Osteoblast (primary cell): Measurements from ENCODE around the gene RFPL2. TPM values are rescaled to one million over a fixed set of nuclear protein-coding genes. Genes with fewer than 3 reads are reported as not detected.
"Not testable (repeated sequence)": the region's sequence is repeated elsewhere in the genome, so short reads cannot be mapped to it uniquely, and the experiment has no call there.

Experiments used
- DNase-seq: peaks from one replicate; pipeline ENCODE4 v3.0.0; 2011; ENCODE audit warnings: low spot score, mixed read lengths; ENCODE audit not compliant: insufficient read length; ENCODE audit errors: missing footprints
- H2AFZ ChIP-seq: 2 replicates; pipeline ENCODE4 v1.6.0; 2011; ENCODE audit warnings: mild to moderate bottlenecking, low read length
- H3K27ac ChIP-seq: 2 replicates; pipeline ENCODE4 v1.5.1; 2011; ENCODE audit warnings: mild to moderate bottlenecking, low read depth, low read length, moderate library complexity
- H3K27me3 ChIP-seq: 2 replicates; pipeline ENCODE4 v1.6.0; 2012; ENCODE audit warnings: mild to moderate bottlenecking, control low read depth, inconsistent platforms, low read length, moderate library complexity; ENCODE audit not compliant: insufficient read depth
- H3K36me3 ChIP-seq: 2 replicates; pipeline ENCODE4 v1.5.1; 2011; ENCODE audit warnings: mild to moderate bottlenecking, low read length, control low read depth, moderate library complexity; ENCODE audit not compliant: insufficient read depth
- H3K4me1 ChIP-seq: 2 replicates; pipeline ENCODE4 v1.5.1; 2011; ENCODE audit warnings: mild to moderate bottlenecking, low read length, control low read depth, moderate library complexity; ENCODE audit not compliant: insufficient read depth
- H3K4me2 ChIP-seq: 2 replicates; pipeline ENCODE4 v1.6.0; 2011; ENCODE audit warnings: mild to moderate bottlenecking, low read length; ENCODE audit not compliant: insufficient read depth
- H3K4me3 ChIP-seq: fragments of 200-600 bp; sonication (generic); 3 replicates; pipeline ENCODE4 v1.5.1; 2012; ENCODE audit warnings: mild to moderate bottlenecking, low read length, inconsistent platforms; ENCODE audit not compliant: insufficient read depth
- H3K79me2 ChIP-seq: 2 replicates; pipeline ENCODE4 v1.6.0; 2012; ENCODE audit warnings: mild to moderate bottlenecking, low read length, control low read depth, inconsistent platforms; ENCODE audit not compliant: insufficient read depth
- H3K9me3 ChIP-seq: 2 replicates; pipeline ENCODE4 v1.5.1; 2011; ENCODE audit warnings: low read depth, low read length, control low read depth
- H4K20me1 ChIP-seq: 2 replicates; pipeline ENCODE4 v1.6.0; 2012; ENCODE audit warnings: mild to moderate bottlenecking, low read length, control low read depth; ENCODE audit not compliant: insufficient read depth
- small RNA-seq: library from RNA; depleted of rRNA; stranded (forward); fragments of <200 nt; gene quantifications from one replicate; pipeline ENCODE3, GENCODE V24; 2012
- total RNA-seq: library from RNA; depleted of rRNA; stranded (reverse); fragments of >200 nt; gene quantifications from 2 replicates; pipeline ENCODE4 v1.2.3, GENCODE V29; 2012
- TF ChIP-seq, protein P1 (sequence below): IDR thresholded peaks from 2 replicates; pipeline ENCODE4 v1.5.1; 2011; ENCODE audit warnings: mild to moderate bottlenecking, low read depth, low read length, moderate library complexity; ENCODE audit errors: extremely low read depth

The RFPL2 gene
- total RNA-seq, 1 donor: not detected

GRCh38 chr22:32144496-32145274, 60.2 kb downstream of the RFPL2 start:
- no peaks in the 10 kb centered on the region for H3K27me3 ChIP-seq
- TF ChIP-seq, protein P1, sequence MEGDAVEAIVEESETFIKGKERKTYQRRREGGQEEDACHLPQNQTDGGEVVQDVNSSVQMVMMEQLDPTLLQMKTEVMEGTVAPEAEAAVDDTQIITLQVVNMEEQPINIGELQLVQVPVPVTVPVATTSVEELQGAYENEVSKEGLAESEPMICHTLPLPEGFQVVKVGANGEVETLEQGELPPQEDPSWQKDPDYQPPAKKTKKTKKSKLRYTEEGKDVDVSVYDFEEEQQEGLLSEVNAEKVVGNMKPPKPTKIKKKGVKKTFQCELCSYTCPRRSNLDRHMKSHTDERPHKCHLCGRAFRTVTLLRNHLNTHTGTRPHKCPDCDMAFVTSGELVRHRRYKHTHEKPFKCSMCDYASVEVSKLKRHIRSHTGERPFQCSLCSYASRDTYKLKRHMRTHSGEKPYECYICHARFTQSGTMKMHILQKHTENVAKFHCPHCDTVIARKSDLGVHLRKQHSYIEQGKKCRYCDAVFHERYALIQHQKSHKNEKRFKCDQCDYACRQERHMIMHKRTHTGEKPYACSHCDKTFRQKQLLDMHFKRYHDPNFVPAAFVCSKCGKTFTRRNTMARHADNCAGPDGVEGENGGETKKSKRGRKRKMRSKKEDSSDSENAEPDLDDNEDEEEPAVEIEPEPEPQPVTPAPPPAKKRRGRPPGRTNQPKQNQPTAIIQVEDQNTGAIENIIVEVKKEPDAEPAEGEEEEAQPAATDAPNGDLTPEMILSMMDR: no peak
- no peaks in the 10 kb centered on the region for H4K20me1 ChIP-seq
- H3K27ac ChIP-seq: no peak overlapping the region
- no peaks in the 10 kb centered on the region for H3K9me3 ChIP-seq
- H2AFZ ChIP-seq: no peak overlapping the region
- H3K36me3 ChIP-seq: no peaks in the 10 kb centered on the region
- no peaks in the 10 kb centered on the region for H3K79me2 ChIP-seq
- no peak overlapping the region for H3K4me3 ChIP-seq
- no peak for DNase-seq
- H3K4me2 ChIP-seq: no peak overlapping the region
- no peaks in the 10 kb centered on the region for H3K4me1 ChIP-seq

GRCh38 chr22:32142600-32142999, 62.3 kb downstream of the RFPL2 start:
- H3K4me3 ChIP-seq: no peak overlapping the region
- no peaks in the 10 kb centered on the region for H3K9me3 ChIP-seq
- no peaks in the 10 kb centered on the region for H4K20me1 ChIP-seq
- DNase-seq: no peak
- H3K36me3 ChIP-seq: no peaks in the 10 kb centered on the region
- TF ChIP-seq, protein P1: no peak
- H3K27ac ChIP-seq: no peak overlapping the region
- no peaks in the 10 kb centered on the region for H3K4me1 ChIP-seq
- no peaks in the 10 kb centered on the region for H3K27me3 ChIP-seq
- H3K79me2 ChIP-seq: no peaks in the 10 kb centered on the region
- no peak overlapping the region for H3K4me2 ChIP-seq
- H2AFZ ChIP-seq: no peak overlapping the region

DNA sequence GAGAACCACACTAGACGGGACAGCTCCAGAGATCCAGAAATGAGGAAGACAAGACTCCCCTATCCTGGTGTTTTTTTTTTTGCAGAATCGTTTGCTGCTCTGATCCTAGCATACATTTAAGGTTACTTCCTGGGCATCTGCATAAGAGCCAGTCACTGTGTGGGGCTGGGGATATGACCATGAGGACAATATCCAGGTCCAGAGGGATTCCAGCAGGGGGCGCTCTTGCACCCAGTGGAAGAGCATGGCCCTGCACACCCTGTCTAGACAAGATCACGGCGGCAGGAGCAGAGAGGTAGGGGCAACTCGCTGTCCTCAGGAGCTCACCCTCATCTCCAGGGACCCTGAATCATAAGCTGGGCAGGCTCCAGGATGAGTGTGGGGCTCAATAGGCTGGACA, 64.2 kb downstream of the RFPL2 start:
- not testable (repeated sequence) for H3K36me3 ChIP-seq, H3K27me3 ChIP-seq, H3K9me3 ChIP-seq, H3K79me2 ChIP-seq, H3K4me2 ChIP-seq, H4K20me1 ChIP-seq, H3K4me1 ChIP-seq, H3K4me3 ChIP-seq, DNase-seq, H2AFZ ChIP-seq, H3K27ac ChIP-seq
- TF ChIP-seq, protein P1: peak; percentile 23

Small RNA genes within 50 kb of the gene (small RNA-seq; reads per million reads assigned to genes)
- gene RF02171: not detected

Other genes starting within 250 kb of the RFPL2 start
- gene SLC5A1, start 161.8 kb downstream of the RFPL2 start, total RNA-seq: not detected in 2 replicates
- not detected in 2 replicates for gene C22orf42, start 45.8 kb downstream of the RFPL2 start, total RNA-seq
- gene SLC5A4, start 50.3 kb upstream of the RFPL2 start, total RNA-seq: not detected in 2 replicates
- gene RFPL3, start 152.8 kb upstream of the RFPL2 start, total RNA-seq: not detected in 2 replicates
- gene RTCB, start 207.2 kb upstream of the RFPL2 start, total RNA-seq: 95.8 and 107 TPM in 2 replicates